WTC11 (cell line): ENCODE data around the gene HRH1. TPM values are rescaled to one million over a fixed set of nuclear protein-coding genes. Genes with fewer than 3 reads are reported as not detected.

Source experiments
- ATAC-seq: fragments of 200-7000 bp; cut with Tn5 transposase; 2 replicates; pipeline ENCODE4 v1.10.0; 2021; ENCODE audit warnings: mild to moderate bottlenecking, moderate library complexity
- CTCF ChIA-PET: fragments of 300-600 bp; sonication (Branson Sonifier 250); formaldehyde crosslinking; loops from one replicate; lab custom pipeline; 2021; ENCODE audit warnings: antibody characterized with exemption; lab: Charles Lee
- POLR2A ChIA-PET: fragments of 350-600 bp; sonication (Branson Sonifier 250); formaldehyde crosslinking; loops from one replicate; lab custom pipeline; 2021; ENCODE audit warnings: antibody characterized with exemption; lab: Charles Lee
- DNase-seq: peaks from one replicate; pipeline ENCODE4 v3.0.0; 2021; ENCODE audit warnings: low spot score
- H3K27ac Mint-ChIP-seq: 2 replicates; pipeline ENCODE4 v1.8.0; 2021; ENCODE audit warnings: mixed read lengths
- H3K27me3 Mint-ChIP-seq: 2 replicates; pipeline ENCODE4 v1.8.0; 2021; ENCODE audit warnings: low read depth, mild to moderate bottlenecking, moderate library complexity, mixed read lengths
- H3K36me3 Mint-ChIP-seq: 2 replicates; pipeline ENCODE4 v1.8.0; 2021; ENCODE audit warnings: mixed read lengths
- H3K4me1 Mint-ChIP-seq: 2 replicates; pipeline ENCODE4 v1.8.0; 2022; ENCODE audit warnings: mixed read lengths
- H3K4me3 Mint-ChIP-seq: 2 replicates; pipeline ENCODE4 v1.8.0; 2021; ENCODE audit warnings: mild to moderate bottlenecking, moderate library complexity, mixed read lengths
- H3K9me3 Mint-ChIP-seq: 2 replicates; pipeline ENCODE4 v1.8.0; 2021; ENCODE audit warnings: mixed read lengths
- CBFB ChIP-seq: sonication (generic); formaldehyde crosslinking; IDR thresholded peaks from 2 replicates; pipeline ENCODE4 v1.8.1; 2022; ENCODE audit warnings: mild to moderate bottlenecking, low read depth, missing genetic modification reagents
- CDX4 ChIP-seq: fragments of 250-450 bp; sonication (Bioruptor Pico); IDR thresholded peaks from 2 replicates; pipeline ENCODE4 v1.9.0; 2021; ENCODE audit warnings: moderate library complexity, mild to moderate bottlenecking, inconsistent platforms, borderline replicate concordance
- CREM ChIP-seq: sonication (generic); formaldehyde crosslinking; IDR thresholded peaks from 2 replicates; pipeline ENCODE4 v1.8.1; 2022; ENCODE audit warnings: mild to moderate bottlenecking, missing genetic modification reagents, moderate library complexity
- IRF1 ChIP-seq: sonication (generic); formaldehyde crosslinking; IDR thresholded peaks from 2 replicates; pipeline ENCODE4 v1.8.0; 2023; ENCODE audit warnings: missing genetic modification reagents
- NFYB ChIP-seq: sonication (generic); formaldehyde crosslinking; conservative IDR thresholded peaks from 2 replicates; pipeline ENCODE4 v1.8.0; 2022; ENCODE audit warnings: low read depth, missing genetic modification reagents
- OVOL2 ChIP-seq: fragments of 250-450 bp; sonication (Bioruptor Pico); IDR thresholded peaks from 2 replicates; pipeline ENCODE4 v1.9.0; 2021; ENCODE audit warnings: mild to moderate bottlenecking, borderline replicate concordance
- SMAD3 ChIP-seq: sonication (generic); formaldehyde crosslinking; IDR thresholded peaks from 2 replicates; pipeline ENCODE4 v1.8.0; 2022; ENCODE audit warnings: missing genetic modification reagents, mild to moderate bottlenecking, borderline replicate concordance
- SMAD4 ChIP-seq: sonication (generic); formaldehyde crosslinking; IDR thresholded peaks from 2 replicates; pipeline ENCODE4 v1.8.0; 2022; ENCODE audit warnings: mild to moderate bottlenecking, missing genetic modification reagents
- TEAD1 ChIP-seq: sonication (generic); formaldehyde crosslinking; IDR thresholded peaks from 2 replicates; pipeline ENCODE4 v1.8.0; 2022; ENCODE audit warnings: mild to moderate bottlenecking, missing genetic modification reagents
- TEAD4 ChIP-seq: sonication (generic); formaldehyde crosslinking; IDR thresholded peaks from 2 replicates; pipeline ENCODE4 v1.8.0; 2022; ENCODE audit warnings: mild to moderate bottlenecking, missing genetic modification reagents
- ZNF121 ChIP-seq: sonication (generic); formaldehyde crosslinking; IDR thresholded peaks from 2 replicates; pipeline ENCODE4 v1.8.0; 2023; ENCODE audit warnings: missing genetic modification reagents
- ZNF263 ChIP-seq: sonication (generic); formaldehyde crosslinking; IDR thresholded peaks from 2 replicates; pipeline ENCODE4 v1.8.1; 2022; ENCODE audit warnings: low read depth, mild to moderate bottlenecking, moderate library complexity, missing genetic modification reagents
- ZNF423 ChIP-seq: fragments of 250-450 bp; sonication (Bioruptor Pico); IDR thresholded peaks from 2 replicates; pipeline ENCODE4 v2.1.2; 2022; ENCODE audit warnings: mild to moderate bottlenecking, moderate library complexity
- ZNF532 ChIP-seq: fragments of 250-450 bp; sonication (Bioruptor Pico); IDR thresholded peaks from 2 replicates; pipeline ENCODE4 v1.9.0; 2021; ENCODE audit warnings: mild to moderate bottlenecking, borderline replicate concordance
- total RNA-seq: library from RNA; stranded (reverse); gene quantifications from 3 replicates; pipeline ENCODE4 v1.2.3, GENCODE V29; 2021
- TF ChIP-seq, protein P1 (sequence below): sonication (generic); formaldehyde crosslinking; IDR thresholded peaks from 2 replicates; pipeline ENCODE4 v1.8.1; 2022; ENCODE audit warnings: mild to moderate bottlenecking, moderate library complexity, missing genetic modification reagents
- TF ChIP-seq, protein P2 (sequence below): sonication (generic); formaldehyde crosslinking; IDR thresholded peaks from 2 replicates; pipeline ENCODE4 v1.8.0; 2022; ENCODE audit warnings: mild to moderate bottlenecking, missing genetic modification reagents
- TF ChIP-seq, protein P3 (sequence below): sonication (generic); formaldehyde crosslinking; IDR thresholded peaks from 2 replicates; pipeline ENCODE4 v1.8.0; 2022; ENCODE audit warnings: mild to moderate bottlenecking, missing genetic modification reagents
- TF ChIP-seq, protein P4 (sequence below): fragments of 250-450 bp; sonication (Bioruptor Pico); conservative IDR thresholded peaks from 2 replicates; pipeline ENCODE4 v1.9.0; 2021; ENCODE audit warnings: mild to moderate bottlenecking
- TF ChIP-seq, protein P5 (sequence below): sonication (generic); formaldehyde crosslinking; conservative IDR thresholded peaks from 2 replicates; pipeline ENCODE4 v1.8.1; 2023; ENCODE audit warnings: mild to moderate bottlenecking, low read depth, missing genetic modification reagents, moderate library complexity

The HRH1 gene
- total RNA-seq, 1 experiment from 2014 or later = not detected

DNA sequence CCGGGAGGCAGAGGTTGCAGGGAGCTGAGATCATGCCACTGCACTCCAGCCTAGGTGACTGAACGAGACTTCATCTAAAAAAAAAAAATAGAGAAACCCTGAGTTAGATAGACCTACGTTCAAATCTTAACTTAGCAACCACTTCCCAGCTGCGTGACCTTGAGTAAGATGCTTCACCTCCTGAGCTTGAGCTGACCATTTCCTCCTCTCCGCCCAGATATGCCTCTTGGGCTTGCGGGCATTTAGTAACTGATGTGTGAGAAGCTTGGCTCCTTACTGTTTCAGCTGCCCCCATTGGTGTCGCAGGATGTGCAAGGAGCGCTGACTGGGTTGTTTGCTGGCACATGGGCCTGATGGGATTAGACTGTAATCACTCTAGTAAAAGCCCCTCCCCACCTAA lies 91.0 kb downstream of the HRH1 start:
- ATAC-seq = no peak
- Mint-ChIP-seq H3K36me3 (no peaks in the 10 kb centered on the region), H3K27me3 (0 out of 2 replicates have a peak, but pooled peaks cover 2% of the 10 kb centered on the region), H3K4me1 (no peaks in the 10 kb centered on the region), H3K9me3 (peaks cover 4% of the 10 kb centered on the region; the same call in 1 of the 2 replicates), H3K4me3 (no peak overlapping the region), H3K27ac (no peak overlapping the region)
- CTCF ChIA-PET = no interaction called here
- no peak for DNase-seq
- POLR2A ChIA-PET = no interaction called here
- no peak for TF ChIP-seq IRF1 (CRISPR knock-in tag)
- TF ChIP-seq CBFB (CRISPR knock-in tag) = no peak
- TF ChIP-seq ZNF423 (CRISPR knock-in tag) = no peak
- TF ChIP-seq ZNF532 (CRISPR knock-in tag) = no peak
- TF ChIP-seq, protein P1, sequence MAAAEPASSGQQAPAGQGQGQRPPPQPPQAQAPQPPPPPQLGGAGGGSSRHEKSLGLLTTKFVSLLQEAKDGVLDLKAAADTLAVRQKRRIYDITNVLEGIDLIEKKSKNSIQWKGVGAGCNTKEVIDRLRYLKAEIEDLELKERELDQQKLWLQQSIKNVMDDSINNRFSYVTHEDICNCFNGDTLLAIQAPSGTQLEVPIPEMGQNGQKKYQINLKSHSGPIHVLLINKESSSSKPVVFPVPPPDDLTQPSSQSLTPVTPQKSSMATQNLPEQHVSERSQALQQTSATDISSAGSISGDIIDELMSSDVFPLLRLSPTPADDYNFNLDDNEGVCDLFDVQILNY (CRISPR knock-in tag) = no peak
- no peak for TF ChIP-seq NFYB
- TF ChIP-seq TEAD1 (CRISPR knock-in tag) = no peak
- TF ChIP-seq CDX4 (CRISPR knock-in tag) = no peak
- no peak for TF ChIP-seq SMAD3 (CRISPR knock-in tag)
- no peak for TF ChIP-seq ZNF121 (CRISPR knock-in tag)
- no peak for TF ChIP-seq TEAD4 (CRISPR knock-in tag)
- TF ChIP-seq CREM (CRISPR knock-in tag) = no peak
- TF ChIP-seq, protein P2, sequence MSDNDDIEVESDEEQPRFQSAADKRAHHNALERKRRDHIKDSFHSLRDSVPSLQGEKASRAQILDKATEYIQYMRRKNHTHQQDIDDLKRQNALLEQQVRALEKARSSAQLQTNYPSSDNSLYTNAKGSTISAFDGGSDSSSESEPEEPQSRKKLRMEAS = no peak
- TF ChIP-seq ZNF263 (CRISPR knock-in tag) = no peak
- TF ChIP-seq, protein P3, sequence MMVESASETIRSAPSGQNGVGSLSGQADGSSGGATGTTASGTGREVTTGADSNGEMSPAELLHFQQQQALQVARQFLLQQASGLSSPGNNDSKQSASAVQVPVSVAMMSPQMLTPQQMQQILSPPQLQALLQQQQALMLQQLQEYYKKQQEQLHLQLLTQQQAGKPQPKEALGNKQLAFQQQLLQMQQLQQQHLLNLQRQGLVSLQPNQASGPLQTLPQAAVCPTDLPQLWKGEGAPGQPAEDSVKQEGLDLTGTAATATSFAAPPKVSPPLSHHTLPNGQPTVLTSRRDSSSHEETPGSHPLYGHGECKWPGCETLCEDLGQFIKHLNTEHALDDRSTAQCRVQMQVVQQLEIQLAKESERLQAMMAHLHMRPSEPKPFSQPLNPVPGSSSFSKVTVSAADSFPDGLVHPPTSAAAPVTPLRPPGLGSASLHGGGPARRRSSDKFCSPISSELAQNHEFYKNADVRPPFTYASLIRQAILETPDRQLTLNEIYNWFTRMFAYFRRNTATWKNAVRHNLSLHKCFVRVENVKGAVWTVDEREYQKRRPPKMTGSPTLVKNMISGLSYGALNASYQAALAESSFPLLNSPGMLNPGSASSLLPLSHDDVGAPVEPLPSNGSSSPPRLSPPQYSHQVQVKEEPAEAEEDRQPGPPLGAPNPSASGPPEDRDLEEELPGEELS (CRISPR knock-in tag) = no peak
- TF ChIP-seq, protein P4, sequence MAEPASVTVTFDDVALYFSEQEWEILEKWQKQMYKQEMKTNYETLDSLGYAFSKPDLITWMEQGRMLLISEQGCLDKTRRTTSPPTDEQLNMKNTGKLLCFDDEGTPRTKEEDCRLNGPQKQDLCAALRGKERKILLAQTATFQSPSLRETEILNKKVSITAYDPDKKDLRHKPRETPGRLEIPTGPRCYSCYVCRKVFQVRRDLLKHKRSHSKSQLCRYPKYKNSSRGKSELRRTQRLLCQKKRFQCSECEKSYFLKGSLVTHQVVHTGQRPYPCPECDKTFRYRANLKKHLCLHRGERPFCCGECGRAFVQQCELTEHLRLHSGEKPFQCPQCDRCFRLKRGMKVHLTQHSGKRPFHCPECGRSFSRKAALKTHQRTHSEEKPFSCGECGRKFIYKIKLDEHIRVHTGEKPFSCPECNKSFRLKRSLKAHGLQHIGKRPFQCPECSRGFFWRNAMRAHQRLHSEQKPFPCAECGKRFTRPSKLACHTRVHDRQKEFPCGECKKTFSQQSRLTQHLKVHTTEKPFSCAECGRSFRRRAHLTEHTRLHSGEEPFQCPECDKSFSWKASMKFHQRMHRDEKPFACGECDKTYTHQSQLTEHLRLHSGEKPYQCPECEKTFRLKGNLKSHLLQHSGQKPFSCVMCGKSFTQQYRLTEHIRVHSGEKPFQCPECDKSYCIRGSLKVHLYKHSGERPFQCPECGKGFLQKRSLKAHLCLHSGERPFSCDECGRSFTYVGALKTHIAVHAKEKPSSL = no peak
- no peak for TF ChIP-seq OVOL2
- TF ChIP-seq, protein P5, sequence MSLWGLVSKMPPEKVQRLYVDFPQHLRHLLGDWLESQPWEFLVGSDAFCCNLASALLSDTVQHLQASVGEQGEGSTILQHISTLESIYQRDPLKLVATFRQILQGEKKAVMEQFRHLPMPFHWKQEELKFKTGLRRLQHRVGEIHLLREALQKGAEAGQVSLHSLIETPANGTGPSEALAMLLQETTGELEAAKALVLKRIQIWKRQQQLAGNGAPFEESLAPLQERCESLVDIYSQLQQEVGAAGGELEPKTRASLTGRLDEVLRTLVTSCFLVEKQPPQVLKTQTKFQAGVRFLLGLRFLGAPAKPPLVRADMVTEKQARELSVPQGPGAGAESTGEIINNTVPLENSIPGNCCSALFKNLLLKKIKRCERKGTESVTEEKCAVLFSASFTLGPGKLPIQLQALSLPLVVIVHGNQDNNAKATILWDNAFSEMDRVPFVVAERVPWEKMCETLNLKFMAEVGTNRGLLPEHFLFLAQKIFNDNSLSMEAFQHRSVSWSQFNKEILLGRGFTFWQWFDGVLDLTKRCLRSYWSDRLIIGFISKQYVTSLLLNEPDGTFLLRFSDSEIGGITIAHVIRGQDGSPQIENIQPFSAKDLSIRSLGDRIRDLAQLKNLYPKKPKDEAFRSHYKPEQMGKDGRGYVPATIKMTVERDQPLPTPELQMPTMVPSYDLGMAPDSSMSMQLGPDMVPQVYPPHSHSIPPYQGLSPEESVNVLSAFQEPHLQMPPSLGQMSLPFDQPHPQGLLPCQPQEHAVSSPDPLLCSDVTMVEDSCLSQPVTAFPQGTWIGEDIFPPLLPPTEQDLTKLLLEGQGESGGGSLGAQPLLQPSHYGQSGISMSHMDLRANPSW = no peak
- no peak for TF ChIP-seq SMAD4 (CRISPR knock-in tag)
